Measurements from ENCODE around the gene GOSR2. TPM values are rescaled to one million over a fixed set of nuclear protein-coding genes. Genes with fewer than 3 reads are reported as not detected.

The GOSR2 gene
- total RNA-seq, 1 donor from 2014 or later: 90.9 TPM

DNA sequence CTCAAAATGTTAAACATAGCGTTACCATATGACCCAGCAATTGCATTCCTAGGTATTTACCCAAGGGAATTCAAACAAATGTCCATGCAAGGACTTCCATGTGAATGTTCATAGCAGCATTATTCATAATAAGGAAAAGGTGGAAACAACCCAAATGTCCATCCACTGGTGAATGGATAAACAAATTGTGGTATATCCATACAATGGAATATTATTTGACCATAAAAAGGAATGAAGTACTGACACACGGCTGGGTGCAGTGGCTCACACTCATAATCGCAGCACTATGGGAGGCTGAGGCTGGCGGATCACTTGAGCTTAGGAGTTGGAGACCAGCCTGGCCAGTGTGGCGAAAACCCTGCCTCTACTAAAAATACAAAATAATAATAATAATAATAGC is 24.1 kb upstream of the GOSR2 start:
- DNase-seq (ENCODE audit: low spot score in 2 of 2, unreplicated experiment in 2 of 2): no peak
- no peak overlapping the region for H3K4me3 Mint-ChIP-seq

DNA sequence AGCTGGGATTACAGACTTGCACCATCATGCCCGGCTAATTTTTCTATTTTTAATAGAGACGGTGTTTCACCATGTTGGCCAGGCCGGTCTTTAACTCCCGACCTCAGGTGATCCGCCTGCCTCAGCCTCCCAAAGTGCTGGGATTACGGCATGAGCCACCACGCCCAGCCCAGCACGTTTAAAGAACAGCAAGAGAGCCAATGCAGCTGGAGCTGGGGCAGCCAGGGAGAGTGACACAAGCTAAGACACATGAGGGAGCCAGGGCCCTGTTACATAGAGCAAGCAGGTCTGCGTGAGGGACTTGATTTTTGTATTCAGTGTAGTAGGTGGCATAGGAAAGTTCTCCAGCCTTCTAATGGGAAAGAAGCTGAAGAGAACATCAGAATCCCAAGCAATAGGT is 21.7 kb upstream of the GOSR2 start:
- TF ChIP-seq, protein P1, sequence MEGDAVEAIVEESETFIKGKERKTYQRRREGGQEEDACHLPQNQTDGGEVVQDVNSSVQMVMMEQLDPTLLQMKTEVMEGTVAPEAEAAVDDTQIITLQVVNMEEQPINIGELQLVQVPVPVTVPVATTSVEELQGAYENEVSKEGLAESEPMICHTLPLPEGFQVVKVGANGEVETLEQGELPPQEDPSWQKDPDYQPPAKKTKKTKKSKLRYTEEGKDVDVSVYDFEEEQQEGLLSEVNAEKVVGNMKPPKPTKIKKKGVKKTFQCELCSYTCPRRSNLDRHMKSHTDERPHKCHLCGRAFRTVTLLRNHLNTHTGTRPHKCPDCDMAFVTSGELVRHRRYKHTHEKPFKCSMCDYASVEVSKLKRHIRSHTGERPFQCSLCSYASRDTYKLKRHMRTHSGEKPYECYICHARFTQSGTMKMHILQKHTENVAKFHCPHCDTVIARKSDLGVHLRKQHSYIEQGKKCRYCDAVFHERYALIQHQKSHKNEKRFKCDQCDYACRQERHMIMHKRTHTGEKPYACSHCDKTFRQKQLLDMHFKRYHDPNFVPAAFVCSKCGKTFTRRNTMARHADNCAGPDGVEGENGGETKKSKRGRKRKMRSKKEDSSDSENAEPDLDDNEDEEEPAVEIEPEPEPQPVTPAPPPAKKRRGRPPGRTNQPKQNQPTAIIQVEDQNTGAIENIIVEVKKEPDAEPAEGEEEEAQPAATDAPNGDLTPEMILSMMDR (IDR thresholded peaks at IDR 0.05; ENCODE audit: unreplicated experiment): no peak
- no peak overlapping the region for H3K4me3 Mint-ChIP-seq
- peaks cover 8% of the 10 kb centered on the region for H3K9me3 Mint-ChIP-seq
- H3K4me1 Mint-ChIP-seq: peaks cover 7% of the 10 kb centered on the region
- H3K27ac Mint-ChIP-seq: no peak overlapping the region
- H3K27me3 Mint-ChIP-seq (ENCODE audit: low read depth): no peaks in the 10 kb centered on the region
- H3K36me3 Mint-ChIP-seq: no peaks in the 10 kb centered on the region
- DNase-seq (ENCODE audit: low spot score in 2 of 2, unreplicated experiment in 2 of 2): no peak

More for the DNA sequence above, 24.1 kb upstream of the GOSR2 start:
- H3K27ac Mint-ChIP-seq: no peak overlapping the region
- no peaks in the 10 kb centered on the region for H3K27me3 Mint-ChIP-seq (ENCODE audit: low read depth)
- TF ChIP-seq, protein P1 (IDR thresholded peaks at IDR 0.05; ENCODE audit: unreplicated experiment): no peak
- no peaks in the 10 kb centered on the region for H3K36me3 Mint-ChIP-seq
- peaks cover 26% of the 10 kb centered on the region for H3K4me1 Mint-ChIP-seq
- peaks cover 8% of the 10 kb centered on the region for H3K9me3 Mint-ChIP-seq

DNA sequence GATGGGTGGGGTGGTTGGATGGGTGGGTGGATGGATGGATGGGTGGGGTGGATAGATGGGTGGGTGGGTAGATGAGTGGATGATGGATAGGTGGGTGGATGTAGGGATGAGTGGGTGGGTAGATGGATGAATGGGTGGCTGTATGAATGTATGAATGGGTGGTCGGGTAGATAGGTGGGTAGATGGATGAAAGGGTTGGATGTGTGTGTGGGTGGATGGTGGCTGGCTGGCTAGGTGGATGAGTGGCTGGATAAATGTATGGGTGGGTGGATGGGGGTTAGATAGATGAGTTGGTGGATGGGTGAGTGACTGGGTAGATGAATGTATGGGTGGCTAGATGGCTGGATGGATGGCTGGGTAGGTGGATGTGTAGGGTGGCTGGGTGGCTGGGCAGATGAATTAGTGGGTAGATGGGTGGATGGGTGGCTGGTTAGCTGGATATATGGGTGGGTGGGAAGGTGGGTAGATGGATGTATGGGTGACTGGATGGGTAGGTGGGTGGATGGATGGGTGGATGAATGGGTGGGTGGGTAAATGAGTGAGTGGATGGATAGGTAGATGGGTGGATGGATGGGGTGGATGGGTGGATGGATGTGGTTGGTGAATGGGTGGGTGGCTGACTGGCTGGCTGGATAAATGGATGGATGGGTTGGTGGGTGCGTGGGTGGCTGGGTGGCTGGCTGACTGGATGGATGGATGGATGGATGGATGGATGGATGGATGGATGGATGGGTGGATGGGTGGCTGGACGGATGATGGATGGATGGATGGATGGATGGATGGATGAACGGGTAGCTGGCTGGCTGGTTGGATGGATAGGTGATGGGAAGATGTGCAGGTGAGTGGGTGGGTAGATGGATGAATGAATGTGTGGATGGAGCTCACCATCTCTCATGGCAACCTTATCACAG is 18.9 kb upstream of the GOSR2 start:
- Mint-ChIP-seq H3K4me1 (peaks cover 11% of the 10 kb centered on the region), H3K27me3 (ENCODE audit: low read depth) (no peaks in the 10 kb centered on the region), H3K27ac (no peak overlapping the region), H3K4me3 (no peak overlapping the region), H3K36me3 (no peaks in the 10 kb centered on the region), H3K9me3 (no peaks in the 10 kb centered on the region)
- no peak for DNase-seq (ENCODE audit: low spot score in 2 of 2, unreplicated experiment in 2 of 2)
- TF ChIP-seq, protein P1 (IDR thresholded peaks at IDR 0.05; ENCODE audit: unreplicated experiment): no peak

DNA sequence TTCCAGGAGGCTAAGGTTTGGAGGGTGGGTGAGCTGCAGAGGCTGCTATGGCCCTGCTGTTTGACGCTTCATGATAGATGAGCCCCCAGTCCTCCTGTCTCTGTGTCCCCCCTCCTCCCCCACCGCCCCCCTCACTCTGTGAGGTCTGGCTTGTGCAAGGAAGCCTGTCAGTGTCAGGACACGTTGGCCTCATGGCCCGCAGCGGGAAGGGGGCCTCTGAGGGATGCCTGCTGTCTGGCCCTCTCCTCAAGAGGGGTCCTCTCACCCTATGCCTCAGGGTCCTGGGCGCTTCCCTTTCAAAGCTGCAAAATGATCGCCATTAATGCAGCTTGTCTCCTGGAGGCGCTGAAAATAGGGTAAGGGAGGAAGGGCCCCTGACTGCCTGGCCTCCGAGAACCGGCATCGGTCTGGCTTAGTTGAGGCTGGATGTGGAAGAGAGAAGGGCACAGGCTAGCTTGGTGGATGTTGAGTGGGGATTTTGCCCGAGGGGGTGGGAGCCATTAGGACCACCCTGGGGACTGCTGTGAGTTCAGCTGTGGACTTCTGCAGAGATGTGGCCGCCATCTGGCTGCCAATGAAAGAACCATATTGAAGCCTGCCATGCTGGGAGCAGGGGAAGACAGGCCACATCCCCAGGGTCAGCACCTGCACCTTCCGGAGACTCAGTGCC is 14.8 kb upstream of the GOSR2 start:
- H3K27ac Mint-ChIP-seq: no peak overlapping the region
- H3K27me3 Mint-ChIP-seq (ENCODE audit: low read depth): no peaks in the 10 kb centered on the region
- DNase-seq (ENCODE audit: low spot score in 2 of 2, unreplicated experiment in 2 of 2): no peak
- H3K36me3 Mint-ChIP-seq: no peaks in the 10 kb centered on the region
- TF ChIP-seq, protein P1 (IDR thresholded peaks at IDR 0.05; ENCODE audit: unreplicated experiment): no peak
- H3K4me3 Mint-ChIP-seq: no peak overlapping the region
- H3K4me1 Mint-ChIP-seq: peaks cover 5% of the 10 kb centered on the region
- H3K9me3 Mint-ChIP-seq: no peaks in the 10 kb centered on the region

DNA sequence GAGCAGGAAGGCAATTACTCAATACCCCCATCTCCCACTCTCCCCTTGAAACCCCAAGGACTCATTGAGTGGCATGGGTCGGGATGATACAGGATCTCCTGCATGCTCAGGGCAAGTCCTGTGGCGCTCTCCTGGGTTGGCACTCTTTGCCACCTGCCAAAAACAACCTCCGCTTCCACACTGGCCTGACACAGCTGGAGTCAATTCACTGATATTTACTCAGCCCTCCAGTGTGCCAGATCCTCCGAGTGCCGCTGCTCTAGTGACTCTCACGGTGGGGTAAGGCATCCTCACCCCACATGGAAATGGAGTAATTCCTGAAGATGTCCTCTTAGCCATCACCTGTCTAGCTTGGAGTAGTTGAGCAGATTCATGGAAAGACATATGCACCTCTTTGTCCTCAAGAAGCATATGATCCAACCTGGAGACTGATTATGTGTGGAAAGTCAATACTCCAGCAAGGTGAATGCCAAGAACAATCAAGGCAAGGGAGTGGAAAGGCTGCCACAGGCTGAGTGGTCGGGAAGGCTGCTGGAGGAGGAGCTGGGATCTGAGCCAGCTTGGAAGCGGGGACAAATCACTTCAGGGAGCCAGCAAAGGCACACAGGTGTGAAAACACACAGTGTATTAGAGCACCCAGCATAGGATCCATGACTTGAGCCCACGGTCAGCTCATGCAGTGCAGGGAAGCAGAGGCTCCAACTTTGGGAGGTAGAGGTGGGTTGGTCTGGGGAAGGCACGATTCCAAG is 12.6 kb upstream of the GOSR2 start:
- no peak for DNase-seq (ENCODE audit: low spot score in 2 of 2, unreplicated experiment in 2 of 2)
- Mint-ChIP-seq H3K36me3 (no peaks in the 10 kb centered on the region), H3K27me3 (ENCODE audit: low read depth) (no peaks in the 10 kb centered on the region), H3K9me3 (no peaks in the 10 kb centered on the region), H3K4me1 (peaks cover 5% of the 10 kb centered on the region), H3K4me3 (no peak overlapping the region), H3K27ac (no peak overlapping the region)
- TF ChIP-seq, protein P1 (IDR thresholded peaks at IDR 0.05; ENCODE audit: unreplicated experiment): no peak

Measured in mesothelial cell of epicardium (in vitro differentiated cells).